ENCODE results near the gene PIP5K1B. TPM values are rescaled to one million over a fixed set of nuclear protein-coding genes. Genes with fewer than 3 reads are reported as not detected.

PIP5K1B gene
- total RNA-seq, 2 experiments from 2014 or later = 0.73 to 0.77 TPM

DNA sequence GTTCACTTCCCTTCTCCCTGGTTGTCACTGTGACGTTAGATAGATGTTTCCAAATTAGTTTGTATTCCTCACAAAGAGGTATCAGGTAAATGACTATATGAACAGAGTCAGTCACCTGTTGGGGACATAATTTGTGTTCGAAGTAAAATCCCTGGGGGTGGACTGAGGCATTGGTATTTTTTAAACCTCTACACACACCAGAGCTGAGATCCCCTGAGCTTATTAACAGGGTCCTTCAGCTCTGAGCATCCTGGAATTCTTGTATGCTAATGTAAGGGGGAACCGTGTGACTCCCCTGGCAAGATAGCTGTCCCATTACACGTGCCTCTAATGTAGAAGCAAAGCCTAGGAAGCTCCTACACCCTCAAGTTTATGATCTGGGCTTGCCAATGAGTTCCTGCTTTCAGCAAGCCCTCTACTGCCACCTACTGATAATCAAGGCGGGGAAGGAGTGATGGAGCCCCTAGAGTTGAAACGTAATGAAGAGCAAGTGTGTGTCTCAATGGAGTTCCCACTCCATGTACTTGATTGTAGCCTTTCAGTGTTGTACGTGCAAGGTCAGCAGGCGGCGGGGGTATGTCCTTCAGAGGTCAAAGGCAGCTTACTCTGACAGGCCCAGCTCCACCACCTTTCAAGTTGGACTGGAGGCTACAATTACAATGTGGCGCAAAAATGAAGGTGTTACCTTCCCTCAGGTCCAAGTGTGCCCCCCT is 294.5 kb downstream of the PIP5K1B start:
- CTCF ChIA-PET = interaction anchor here (0.6 to 2.3 kb wide), 15 partner anchors 9 to 420 kb away, joined by 3 to 14 read pairs (median 4); no protein-coding TSS in a partner anchor
- peak; percentile 82 for DNase-seq
- H3K36me3 Mint-ChIP-seq (ENCODE audit: low read depth) = no peaks in the 10 kb centered on the region
- H3K4me3 Mint-ChIP-seq = no peak overlapping the region
- peaks cover 25% of the 10 kb centered on the region for H3K4me1 Mint-ChIP-seq
- no peaks in the 10 kb centered on the region for H3K9me3 Mint-ChIP-seq
- POLR2A ChIA-PET = no interaction called here
- H3K27ac Mint-ChIP-seq = no peak overlapping the region
- peaks cover 2% of the 10 kb centered on the region for H3K27me3 Mint-ChIP-seq

DNA sequence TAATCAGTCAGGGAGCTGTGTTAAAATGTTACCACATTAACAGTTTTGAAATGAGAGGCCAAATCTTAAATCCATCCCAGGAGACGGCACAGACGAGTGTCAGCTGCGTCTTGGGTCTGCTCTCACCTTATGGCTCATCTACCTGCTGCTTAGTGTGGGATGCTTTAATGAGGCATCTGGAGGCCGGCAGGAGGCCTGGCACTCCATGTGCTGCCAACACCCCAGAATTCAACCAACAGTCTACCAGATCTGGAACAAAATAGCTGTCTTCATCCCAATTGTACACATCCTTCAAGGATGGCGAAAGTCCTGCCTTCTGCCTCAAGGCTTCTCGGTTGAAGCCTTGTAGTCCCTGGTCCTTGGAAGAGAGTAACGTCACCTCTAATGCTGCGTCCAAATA is 296.9 kb downstream of the PIP5K1B start:
- H3K4me1 Mint-ChIP-seq = peaks cover 12% of the 10 kb centered on the region
- peaks cover 2% of the 10 kb centered on the region for H3K27me3 Mint-ChIP-seq
- no peak overlapping the region for H3K4me3 Mint-ChIP-seq
- no peaks in the 10 kb centered on the region for H3K9me3 Mint-ChIP-seq
- H3K36me3 Mint-ChIP-seq (ENCODE audit: low read depth) = no peaks in the 10 kb centered on the region
- ChIA-PET POLR2A (interaction anchor here (0.6 kb wide), 1 partner anchor 42 kb away, joined by 3 read pairs; no protein-coding TSS in a partner anchor), CTCF (no interaction called here)
- no peak for DNase-seq
- H3K27ac Mint-ChIP-seq = no peak overlapping the region

GRCh38 chr9:69003051-69003450 is 298.0 kb downstream of the PIP5K1B start:
- H3K4me1 Mint-ChIP-seq = peaks cover 11% of the 10 kb centered on the region
- DNase-seq = no peak
- H3K27me3 Mint-ChIP-seq = peaks cover 3% of the 10 kb centered on the region
- H3K36me3 Mint-ChIP-seq (ENCODE audit: low read depth) = no peaks in the 10 kb centered on the region
- POLR2A ChIA-PET = no interaction called here
- H3K27ac Mint-ChIP-seq = no peak overlapping the region
- no peaks in the 10 kb centered on the region for H3K9me3 Mint-ChIP-seq
- CTCF ChIA-PET = interaction anchor here (0.6 kb wide), 2 partner anchors 328 to 409 kb away, joined by 3 read pairs; no protein-coding TSS in a partner anchor
- no peak overlapping the region for H3K4me3 Mint-ChIP-seq

- H3K4me1 Mint-ChIP-seq = peaks cover under 1% of the 10 kb centered on the region
Measured at GRCh38 chr9:69004836-69005235, 299.8 kb downstream of the PIP5K1B start.

GRCh38 chr9:69009708-69010107 is 304.7 kb downstream of the PIP5K1B start:
- ChIA-PET CTCF (interaction anchor here (1.0 to 1.9 kb wide), 3 partner anchors 9 to 323 kb away, joined by 3 to 9 read pairs (median 6); no protein-coding TSS in a partner anchor), POLR2A (no interaction called here)
- Mint-ChIP-seq H3K36me3 (ENCODE audit: low read depth) (no peaks in the 10 kb centered on the region), H3K4me3 (no peak overlapping the region), H3K27ac (no peak overlapping the region), H3K4me1 (peaks cover 16% of the 10 kb centered on the region), H3K27me3 (peaks cover 17% of the 10 kb centered on the region), H3K9me3 (no peaks in the 10 kb centered on the region)
- DNase-seq = no peak

More at GRCh38 chr9:69004836-69005235, 299.8 kb downstream of the PIP5K1B start:
- H3K27me3 Mint-ChIP-seq = peaks cover 7% of the 10 kb centered on the region
- H3K27ac Mint-ChIP-seq = no peak overlapping the region
- no peak overlapping the region for H3K4me3 Mint-ChIP-seq
- H3K9me3 Mint-ChIP-seq = no peaks in the 10 kb centered on the region
- no peak for DNase-seq
- ChIA-PET CTCF (interaction anchor here (0.7 to 1.0 kb wide), 2 partner anchors 8 to 49 kb away, joined by 3 read pairs; no protein-coding TSS in a partner anchor), POLR2A (no interaction called here)
- no peaks in the 10 kb centered on the region for H3K36me3 Mint-ChIP-seq (ENCODE audit: low read depth)

DNA sequence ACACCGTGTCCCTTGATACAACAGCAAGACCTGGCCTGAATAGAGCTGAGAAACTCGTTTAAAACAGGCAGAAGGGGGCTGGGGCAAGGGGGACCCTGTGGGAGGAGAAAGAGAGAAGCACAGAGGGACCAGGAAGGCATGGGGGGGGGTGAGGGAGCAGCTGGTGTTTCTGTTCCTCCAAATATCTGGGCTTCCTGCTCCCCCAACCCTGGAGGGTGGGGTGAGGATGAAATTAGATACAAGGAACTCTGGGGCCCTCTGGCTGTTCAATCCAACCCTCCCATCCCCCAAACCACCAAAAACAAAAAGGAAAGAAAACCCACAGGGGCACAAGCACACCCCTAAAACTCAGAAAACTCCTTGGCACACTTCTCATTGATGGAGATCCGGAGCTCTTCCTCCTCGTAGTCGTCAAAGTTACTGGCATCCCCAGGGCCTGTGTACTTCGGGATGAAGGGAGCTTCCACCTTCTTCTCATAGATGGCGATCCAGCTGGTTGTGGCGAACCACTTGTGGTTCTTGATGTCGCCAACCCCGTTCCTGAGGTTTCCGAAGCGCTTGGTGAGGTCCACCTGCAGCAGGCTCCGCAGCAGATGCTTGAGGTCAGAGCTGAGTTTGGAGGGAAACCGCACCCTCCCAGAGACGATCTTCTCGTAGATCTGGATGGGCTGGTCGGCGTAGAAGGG is 307.8 kb downstream of the PIP5K1B start:
- H3K27me3 Mint-ChIP-seq = peaks cover 35% of the 10 kb centered on the region
- DNase-seq = peak; percentile 10
- ChIA-PET POLR2A (no interaction called here), CTCF (interaction anchor here (0.9 to 1.8 kb wide), 7 partner anchors 8 to 23 kb away, joined by 3 to 5 read pairs (median 4); partner anchors contain the start of gene FXN)
- H3K4me3 Mint-ChIP-seq = peak overlapping the region; percentile 14
- peaks cover 16% of the 10 kb centered on the region for H3K4me1 Mint-ChIP-seq
- H3K9me3 Mint-ChIP-seq = no peaks in the 10 kb centered on the region
- no peaks in the 10 kb centered on the region for H3K36me3 Mint-ChIP-seq (ENCODE audit: low read depth)
- H3K27ac Mint-ChIP-seq = peak overlapping the region; percentile 43

DNA sequence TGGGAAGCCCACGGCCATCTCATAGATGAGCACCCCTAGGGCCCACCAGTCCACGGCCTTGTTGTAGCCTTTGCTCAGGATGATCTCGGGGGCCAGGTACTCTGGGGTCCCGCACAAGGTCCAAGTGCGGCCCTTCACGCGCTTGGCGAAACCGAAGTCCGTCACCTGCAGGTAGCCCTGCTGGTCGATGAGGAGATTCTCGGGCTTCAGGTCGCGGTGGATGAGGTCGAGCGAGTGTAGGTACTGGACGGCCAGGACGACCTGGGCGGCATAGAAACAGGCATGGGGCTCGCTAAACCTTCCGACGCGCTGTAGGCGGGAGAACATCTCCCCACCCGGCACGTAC is 308.3 kb downstream of the PIP5K1B start:
- no peaks in the 10 kb centered on the region for H3K9me3 Mint-ChIP-seq
- no peak for DNase-seq
- no peaks in the 10 kb centered on the region for H3K36me3 Mint-ChIP-seq (ENCODE audit: low read depth)
- H3K27ac Mint-ChIP-seq = no peak overlapping the region
- ChIA-PET CTCF (interaction anchor here (0.9 to 1.8 kb wide), 5 partner anchors 9 to 22 kb away, joined by 3 to 5 read pairs (median 4); partner anchors contain the start of gene FXN), POLR2A (no interaction called here)
- peaks cover 33% of the 10 kb centered on the region for H3K27me3 Mint-ChIP-seq
- H3K4me3 Mint-ChIP-seq = no peak overlapping the region
- peaks cover 21% of the 10 kb centered on the region for H3K4me1 Mint-ChIP-seq

- Mint-ChIP-seq H3K27me3 (peaks cover 33% of the 10 kb centered on the region), H3K36me3 (ENCODE audit: low read depth) (no peaks in the 10 kb centered on the region)
- CTCF ChIA-PET = interaction anchor here (0.9 to 1.4 kb wide), 3 partner anchors 10 to 16 kb away, joined by 3 to 4 read pairs (median 3); no protein-coding TSS in a partner anchor
Measured at GRCh38 chr9:69014013-69014412, 309.0 kb downstream of the PIP5K1B start, which contains the start of gene PRKACG. Gene PRKACG, minus strand, starts transcription at chr9:69014113. Its CDS starts 21 bp downstream, at chr9:69014092.

GRCh38 chr9:69016191-69017096 is 311.4 kb downstream of the PIP5K1B start:
- Mint-ChIP-seq H3K27ac (no peak overlapping the region), H3K4me3 (no peak overlapping the region), H3K27me3 (peaks cover 30% of the 10 kb centered on the region), H3K9me3 (no peaks in the 10 kb centered on the region), H3K36me3 (ENCODE audit: low read depth) (peaks cover 3% of the 10 kb centered on the region), H3K4me1 (peaks cover 48% of the 10 kb centered on the region)
- ChIA-PET POLR2A (no interaction called here), CTCF (interaction anchor here (1.7 kb wide), 1 partner anchor 17 kb away, joined by 8 read pairs; no protein-coding TSS in a partner anchor)
- no peak for DNase-seq

More at GRCh38 chr9:69014013-69014412, 309.0 kb downstream of the PIP5K1B start, which contains the start of gene PRKACG:
- H3K4me3 Mint-ChIP-seq = peak within 1 kb of the TSS; percentile 14
- no peak for DNase-seq
- peak within 1 kb of the TSS; percentile 43 for H3K27ac Mint-ChIP-seq
- POLR2A ChIA-PET = no interaction called here
- peaks cover 27% of the 10 kb centered on the region for H3K4me1 Mint-ChIP-seq
- no peaks in the 10 kb centered on the region for H3K9me3 Mint-ChIP-seq

GRCh38 chr9:69018737-69019136 is 313.7 kb downstream of the PIP5K1B start:
- ChIA-PET CTCF (interaction anchor here (1.0 kb wide), 1 partner anchor 9 kb away, joined by 9 read pairs; no protein-coding TSS in a partner anchor), POLR2A (no interaction called here)
- no peak overlapping the region for H3K4me3 Mint-ChIP-seq
- DNase-seq = no peak
- no peaks in the 10 kb centered on the region for H3K9me3 Mint-ChIP-seq
- peaks cover 23% of the 10 kb centered on the region for H3K27me3 Mint-ChIP-seq
- H3K36me3 Mint-ChIP-seq (ENCODE audit: low read depth) = peaks cover 5% of the 10 kb centered on the region
- H3K4me1 Mint-ChIP-seq = peaks cover 50% of the 10 kb centered on the region
- peak overlapping the region; percentile 87 for H3K27ac Mint-ChIP-seq

- Mint-ChIP-seq H3K36me3 (ENCODE audit: low read depth) (peaks cover 5% of the 10 kb centered on the region), H3K9me3 (no peaks in the 10 kb centered on the region), H3K4me3 (peak overlapping the region; percentile 31), H3K27ac (peak overlapping the region; percentile 87), H3K27me3 (peaks cover 27% of the 10 kb centered on the region), H3K4me1 (peaks cover 59% of the 10 kb centered on the region)
- DNase-seq = peak; percentile 76
- ChIA-PET POLR2A (no interaction called here), CTCF (interaction anchor here (0.7 to 1.6 kb wide), 7 partner anchors 10 to 292 kb away, joined by 3 to 9 read pairs (median 6); partner anchors contain the start of gene FXN)
Measured at GRCh38 chr9:69019808-69020207, 314.8 kb downstream of the PIP5K1B start.
